GM04503 (cell line): Measurements from ENCODE around the gene NRG3.
A peak's percentile ranks its signal among the peaks of the same experiment; 100 is the strongest.
"Not testable (repeated sequence)": the region's sequence is repeated elsewhere in the genome, so short reads cannot be mapped to it uniquely, and the experiment has no call there.

Source experiments
- DNase-seq: peaks from one replicate; pipeline ENCODE4 v3.0.0-alpha.2; 2012; ENCODE audit warnings: low read depth

NRG3 gene

GRCh38 chr10:82922046-82922445 lies 1047.1 kb downstream of the NRG3 start:
- DNase-seq = no peak

- no peak for DNase-seq
Measured at GRCh38 chr10:82922755-82923154, 1047.8 kb downstream of the NRG3 start.

DNA sequence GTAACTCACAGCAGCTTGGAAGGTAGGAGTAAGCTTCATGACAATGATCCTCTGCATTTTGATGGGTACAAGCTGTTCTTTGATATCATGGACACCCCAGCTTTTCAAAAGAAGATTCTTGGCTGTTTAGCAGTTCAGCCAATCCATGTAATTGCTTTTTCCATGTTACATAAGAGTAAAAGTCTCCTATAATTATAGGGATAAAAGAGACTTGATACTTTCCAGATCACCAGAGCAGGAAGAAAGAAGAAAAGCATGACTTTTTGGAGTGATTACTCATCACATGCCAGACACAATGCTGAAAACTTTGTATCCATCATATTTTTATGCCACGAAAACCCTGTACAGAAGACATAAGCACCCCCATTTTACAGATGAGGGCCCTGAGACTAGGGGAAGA lies 1049.7 kb downstream of the NRG3 start:
- DNase-seq = no peak

- DNase-seq = no peak
Measured at GRCh38 chr10:82925547-82925946, 1050.6 kb downstream of the NRG3 start.

DNA sequence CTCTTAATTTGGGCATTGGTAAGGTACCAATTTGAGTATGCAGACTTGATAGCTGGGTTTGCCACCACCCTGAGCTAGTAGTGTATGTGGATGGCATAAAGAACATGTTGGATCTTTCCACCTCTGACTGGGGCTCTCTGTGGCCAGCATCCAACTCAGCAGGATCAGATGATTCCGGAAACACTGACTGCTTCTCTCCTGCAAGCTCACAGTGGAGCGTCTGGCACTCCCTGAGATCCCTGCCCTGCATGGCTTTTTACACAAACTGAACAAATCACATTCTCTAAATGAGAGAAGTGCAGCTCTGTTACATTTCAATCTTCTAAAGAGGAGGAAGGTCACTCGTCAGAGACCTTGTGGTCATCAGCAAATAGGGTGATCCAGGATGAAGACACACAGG lies 1057.5 kb downstream of the NRG3 start:
- DNase-seq = no peak

- no peak for DNase-seq
Measured at GRCh38 chr10:82934429-82934828, 1059.4 kb downstream of the NRG3 start.

DNA sequence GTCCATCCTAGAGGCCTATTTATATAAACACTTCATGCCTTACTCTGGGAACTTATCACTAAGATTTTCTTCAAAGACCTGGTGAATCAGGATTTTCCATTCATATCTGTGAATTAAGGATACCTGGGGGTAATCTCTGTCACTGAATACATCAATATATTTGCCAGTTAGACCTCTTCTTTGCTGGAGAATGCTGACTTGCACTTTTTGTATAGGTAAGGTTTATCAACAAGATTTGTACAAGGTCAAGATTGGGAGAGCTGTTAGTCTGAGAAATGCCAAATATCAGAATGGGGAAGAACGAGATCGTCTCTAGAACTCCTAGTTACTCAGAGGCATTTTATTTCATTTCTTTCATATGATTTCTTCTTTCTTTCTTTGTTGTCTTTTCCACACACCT lies 1060.0 kb downstream of the NRG3 start:
- DNase-seq = no peak

DNA sequence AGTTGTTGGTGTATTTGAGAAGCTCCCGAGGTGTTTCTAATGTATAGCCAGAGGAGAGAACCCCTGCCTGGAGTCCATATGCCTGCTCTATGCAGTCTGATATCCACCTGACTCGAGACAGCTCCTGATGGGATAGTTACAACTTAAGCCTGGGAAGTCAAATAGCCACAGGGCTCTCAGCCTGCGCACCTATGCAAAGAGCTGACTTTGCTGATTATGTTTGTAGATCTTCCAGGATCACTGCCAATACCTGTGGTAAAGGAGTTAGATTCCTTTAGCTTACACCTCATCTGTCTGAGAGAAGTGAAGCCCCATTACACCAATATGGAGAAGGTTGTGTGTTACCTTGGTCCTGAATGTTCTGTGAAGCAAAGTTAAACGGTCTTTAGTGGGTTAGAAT lies 1063.3 kb downstream of the NRG3 start:
- no peak for DNase-seq

DNA sequence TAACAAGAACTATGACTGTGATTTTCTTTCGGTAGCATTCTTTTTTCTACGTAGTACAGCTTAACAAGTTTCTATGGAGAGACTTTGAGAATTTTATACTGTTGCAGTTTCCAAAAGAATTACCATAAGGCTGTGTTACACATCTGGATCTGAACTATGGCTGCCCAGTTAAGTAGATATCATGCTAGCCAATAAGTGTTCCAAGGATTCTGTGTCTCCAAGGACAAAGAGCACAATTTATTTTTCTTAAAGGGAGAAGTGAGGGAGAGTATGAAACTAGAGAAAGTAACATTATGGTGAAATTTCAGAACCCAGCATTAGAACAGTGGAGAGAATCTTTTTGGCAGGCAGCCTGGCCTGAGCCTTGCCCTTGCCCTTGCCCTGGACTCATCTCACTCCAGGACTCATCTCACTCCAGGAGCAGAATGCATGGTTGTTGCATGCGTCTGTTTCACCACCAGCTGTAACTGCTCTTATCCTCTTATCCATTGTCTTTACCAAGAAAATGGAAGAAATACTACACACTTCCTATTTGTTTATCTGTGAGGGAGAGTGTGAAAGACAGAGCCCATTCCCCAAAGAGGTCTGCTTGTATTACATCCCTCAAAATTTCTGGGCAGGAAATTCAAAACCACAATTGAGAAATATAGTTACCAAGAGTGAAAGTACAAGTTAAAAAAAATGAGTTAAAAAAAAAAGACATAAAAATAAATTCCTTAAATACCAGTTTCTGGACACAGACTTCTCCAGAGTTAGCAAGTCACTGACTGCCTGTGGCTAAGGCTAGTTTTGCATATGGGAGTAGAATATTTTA lies 1067.5 kb downstream of the NRG3 start:
- DNase-seq = peak; percentile 65

DNA sequence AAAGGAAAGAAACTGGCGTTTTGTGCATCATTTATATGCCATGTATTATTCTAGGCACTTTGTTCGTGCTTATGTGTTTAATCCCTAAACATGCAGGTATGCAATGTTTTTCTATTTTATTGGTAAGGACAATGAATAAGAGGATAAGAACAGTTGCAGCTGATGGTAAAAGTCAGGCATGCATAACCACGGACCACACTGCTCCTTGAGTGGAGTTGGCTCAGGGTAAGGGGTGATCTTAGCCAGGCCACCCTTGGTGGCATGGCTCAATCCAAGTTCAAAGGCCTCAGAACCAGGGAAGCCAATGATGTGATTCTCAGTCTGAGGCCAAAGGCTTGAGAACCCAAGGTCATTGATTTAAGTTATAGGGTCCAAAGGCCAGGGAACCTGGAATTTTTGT lies 1068.1 kb downstream of the NRG3 start:
- DNase-seq = no peak

GRCh38 chr10:82949816-82950575 lies 1075.0 kb downstream of the NRG3 start:
- DNase-seq = no peak

DNA sequence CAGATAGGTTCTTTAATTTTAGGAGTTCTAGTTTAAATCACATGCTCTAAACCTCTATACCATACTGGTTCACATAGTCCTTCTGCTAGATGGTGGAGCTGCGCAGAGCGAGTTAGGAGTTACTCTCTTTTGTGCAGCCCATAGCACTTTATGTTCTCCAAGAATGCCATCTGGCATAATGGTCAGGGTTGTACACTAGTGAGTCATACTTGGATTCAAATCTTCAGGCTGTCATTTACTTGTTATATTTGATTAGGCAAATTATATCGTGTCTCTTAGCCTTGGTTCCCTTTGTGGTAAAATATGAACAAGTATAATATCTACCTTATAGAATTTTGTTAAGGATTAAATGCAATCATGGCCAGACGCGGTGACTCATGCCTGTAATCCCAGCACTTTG lies 1078.3 kb downstream of the NRG3 start:
- no peak for DNase-seq

DNA sequence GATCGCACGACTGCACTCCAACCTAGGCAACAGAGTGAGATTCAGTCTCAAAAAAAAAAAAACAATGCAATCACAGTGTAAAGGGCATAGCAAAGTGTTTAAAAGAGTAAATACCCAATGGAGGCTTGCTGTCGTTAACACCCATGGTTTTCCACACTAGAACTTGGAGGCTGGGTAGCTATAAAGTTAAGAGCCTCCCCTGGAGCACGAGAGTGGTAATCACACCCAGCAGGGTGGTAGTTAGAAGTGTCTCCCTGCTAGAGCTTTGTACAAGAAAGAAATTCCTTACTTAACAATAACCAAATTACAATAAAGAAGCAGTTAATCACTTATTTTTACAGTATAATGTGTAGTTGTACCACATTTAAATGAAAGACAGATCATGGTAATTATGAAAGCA lies 1078.9 kb downstream of the NRG3 start:
- DNase-seq = no peak

- not testable (repeated sequence) for DNase-seq
Measured at GRCh38 chr10:82960421-82961060, 1085.5 kb downstream of the NRG3 start.

DNA sequence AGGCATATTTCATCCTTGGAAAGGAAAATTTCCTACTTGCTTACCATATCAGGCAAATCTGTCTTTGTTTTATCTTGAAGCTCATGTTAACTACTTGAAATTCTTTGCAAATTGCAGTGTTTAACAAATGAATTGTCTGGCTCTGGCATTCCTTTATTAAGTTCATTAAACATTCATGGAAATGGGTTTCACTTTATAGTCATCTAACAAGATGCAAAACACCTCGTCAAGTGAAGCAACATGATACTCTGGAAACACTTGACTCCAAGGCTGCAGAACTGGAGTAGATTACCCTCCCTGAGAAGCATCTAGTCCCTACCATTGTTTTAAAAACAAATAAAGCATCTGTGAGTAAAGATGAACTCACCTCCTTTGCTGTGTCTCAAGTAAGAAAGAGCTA lies 1086.9 kb downstream of the NRG3 start:
- no peak for DNase-seq

DNA sequence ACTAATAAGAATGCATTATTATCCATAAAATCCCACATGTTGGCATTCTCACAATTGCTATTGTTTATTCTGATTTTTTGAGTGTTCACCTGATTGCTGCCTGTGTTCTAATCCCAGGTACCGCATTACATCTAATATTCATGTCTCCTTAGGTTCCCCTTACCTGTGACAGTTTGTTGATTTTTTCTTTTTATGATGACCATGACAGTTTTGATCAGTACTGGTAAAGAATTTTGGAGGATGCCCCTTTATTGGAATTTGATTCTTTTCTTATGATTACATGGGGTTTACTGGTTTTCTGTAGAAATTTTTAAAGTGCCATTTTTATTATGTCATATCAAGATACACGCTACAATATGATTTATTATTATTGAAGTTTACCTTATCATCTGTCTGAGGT lies 1091.1 kb downstream of the NRG3 start:
- no peak for DNase-seq

- no peak for DNase-seq
Measured at GRCh38 chr10:82968533-82968932, 1093.5 kb downstream of the NRG3 start.

DNA sequence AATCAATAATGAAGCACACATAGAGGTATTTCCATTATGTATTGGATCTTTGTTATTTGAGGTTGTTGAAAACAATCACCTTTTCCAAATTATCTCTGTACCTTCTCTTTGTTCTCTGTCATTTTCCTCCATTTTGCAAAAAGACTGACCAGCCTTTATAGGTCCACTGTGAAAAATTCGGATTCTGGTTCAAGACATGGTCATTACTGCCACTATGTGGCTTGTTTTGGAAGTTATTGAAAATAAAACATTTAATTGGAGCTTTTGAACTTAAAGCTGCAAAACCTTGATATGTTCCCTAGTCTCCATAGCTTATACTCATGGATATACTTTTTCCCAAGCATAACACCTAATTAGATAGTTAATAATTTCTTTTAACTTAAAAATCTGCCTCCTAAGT lies 1094.4 kb downstream of the NRG3 start:
- DNase-seq = peak; percentile 8

DNA sequence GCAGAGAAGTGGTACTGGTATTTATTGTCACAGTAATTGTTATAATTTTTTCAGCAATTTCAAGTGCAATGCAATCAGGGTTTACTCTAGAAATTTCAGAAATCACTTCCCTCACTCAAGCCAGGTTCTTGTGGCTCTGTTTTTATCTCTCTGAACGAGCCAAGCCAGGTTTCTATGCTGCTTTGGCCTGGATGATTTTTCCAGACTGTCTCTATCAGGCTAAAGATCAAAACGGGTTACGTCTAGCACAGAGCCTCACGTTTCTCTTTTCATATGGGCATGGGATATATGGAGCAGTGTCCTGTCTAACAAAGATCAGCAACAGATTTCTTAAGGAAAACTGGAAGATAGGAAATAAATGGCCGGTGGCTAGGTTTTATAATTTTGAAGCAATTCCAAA lies 1105.3 kb downstream of the NRG3 start:
- no peak for DNase-seq

DNA sequence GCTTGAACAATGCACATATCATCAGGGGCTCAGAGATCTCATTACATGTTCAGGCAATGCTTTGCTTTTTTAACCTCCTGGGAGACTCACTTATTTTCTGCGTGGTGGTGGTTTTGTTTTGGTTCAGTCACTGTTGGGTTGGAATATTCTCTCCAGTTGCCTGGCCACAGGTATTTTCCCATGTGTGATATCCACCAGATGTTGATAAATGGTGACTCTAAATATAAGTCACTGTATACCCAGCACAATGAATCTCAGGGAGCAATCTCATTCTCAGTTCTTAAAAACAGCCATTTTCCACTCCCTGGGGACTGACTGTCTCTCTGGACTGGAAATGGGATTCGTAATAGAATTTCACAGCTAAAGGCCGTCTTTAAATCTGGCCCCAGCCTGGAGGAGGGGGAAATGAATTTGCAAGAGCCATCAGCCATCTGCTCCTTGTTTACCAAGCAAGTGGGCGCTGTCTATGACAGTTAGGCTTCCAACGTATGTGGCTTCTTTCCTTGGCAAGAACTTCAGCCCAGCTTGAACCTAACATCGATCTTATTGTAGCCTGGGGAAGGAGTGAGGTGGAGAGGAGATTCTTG lies 1106.2 kb downstream of the NRG3 start:
- peak; percentile 24 for DNase-seq

DNA sequence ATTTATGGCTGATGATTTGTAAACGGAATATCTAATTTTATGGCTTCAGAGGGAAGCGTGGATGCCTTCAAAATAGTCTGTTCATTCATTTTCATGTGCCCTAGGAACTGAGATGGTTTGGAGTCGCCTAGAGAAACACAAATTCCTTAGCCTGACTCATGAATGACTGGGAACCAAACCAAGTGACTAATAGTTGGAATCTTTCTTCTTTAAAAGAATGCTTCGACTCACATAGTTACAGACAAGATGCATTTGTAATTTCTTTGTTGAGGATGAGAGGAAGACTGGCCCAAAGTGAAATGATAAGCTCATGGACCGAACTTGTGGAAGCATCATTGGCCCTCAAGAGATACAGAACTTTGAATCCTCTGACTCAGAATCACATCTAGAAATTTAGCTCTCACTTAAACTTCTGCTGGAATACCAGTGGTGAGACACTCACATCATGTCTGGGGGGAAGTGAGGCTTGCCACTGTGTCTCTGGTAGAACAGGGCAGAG lies 1107.2 kb downstream of the NRG3 start:
- peak; percentile 97 for DNase-seq

GRCh38 chr10:82986216-82986615 lies 1111.2 kb downstream of the NRG3 start:
- no peak for DNase-seq
